RWPE1 (cell line): ENCODE results near the gene ANO3.

Experiments used
- CTCF ChIA-PET: fragments of 350-600 bp; sonication (Branson Sonifier 250); formaldehyde crosslinking; extraction: SDS; loops from one replicate; lab custom pipeline; 2021; lab: Yijun Ruan, JAX
- POLR2A ChIA-PET: fragments of 400-600 bp; formaldehyde crosslinking; extraction: SDS; loops from one replicate; lab custom pipeline; 2020; ENCODE audit warnings: antibody characterized with exemption; ENCODE audit not compliant: low non-redundant PET; lab: Yijun Ruan, JAX
- DNase-seq: peaks from one replicate; pipeline ENCODE4 v3.0.0; 2012; ENCODE audit warnings: low spot score
- H3K27ac ChIP-seq: fragments of 450-650 bp; 2 replicates; pipeline ENCODE4 v1.5.1; 2017
- TF ChIP-seq, protein P1 (sequence below): fragments of 450-650 bp; conservative IDR thresholded peaks from 2 replicates; pipeline ENCODE4 v1.5.1; 2017; ENCODE audit warnings: low read depth, mild to moderate bottlenecking

Gene ANO3

DNA sequence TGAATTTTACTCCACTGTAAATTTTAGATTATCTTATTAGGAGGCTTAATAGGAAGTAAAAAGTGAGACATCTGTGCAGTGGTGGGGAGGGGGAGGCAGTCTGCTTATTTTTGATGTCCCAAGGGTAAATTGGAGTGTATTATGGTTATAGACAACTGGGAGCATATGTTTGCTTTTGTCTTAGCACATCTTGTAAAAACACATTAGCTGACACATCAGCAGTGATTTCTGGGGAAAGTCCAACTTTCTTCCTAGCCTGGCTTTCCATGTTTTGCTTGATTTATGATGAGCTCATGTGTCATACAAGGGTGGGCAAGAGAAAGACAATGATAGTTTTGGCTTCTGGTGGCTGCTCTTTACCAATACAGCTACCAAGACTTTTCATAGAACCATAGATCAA, 4.0 kb downstream of the ANO3 start:
- POLR2A ChIA-PET, result no interaction called here
- DNase-seq, result no peak
- H3K27ac ChIP-seq, result no peak overlapping the region
- TF ChIP-seq, protein P1, sequence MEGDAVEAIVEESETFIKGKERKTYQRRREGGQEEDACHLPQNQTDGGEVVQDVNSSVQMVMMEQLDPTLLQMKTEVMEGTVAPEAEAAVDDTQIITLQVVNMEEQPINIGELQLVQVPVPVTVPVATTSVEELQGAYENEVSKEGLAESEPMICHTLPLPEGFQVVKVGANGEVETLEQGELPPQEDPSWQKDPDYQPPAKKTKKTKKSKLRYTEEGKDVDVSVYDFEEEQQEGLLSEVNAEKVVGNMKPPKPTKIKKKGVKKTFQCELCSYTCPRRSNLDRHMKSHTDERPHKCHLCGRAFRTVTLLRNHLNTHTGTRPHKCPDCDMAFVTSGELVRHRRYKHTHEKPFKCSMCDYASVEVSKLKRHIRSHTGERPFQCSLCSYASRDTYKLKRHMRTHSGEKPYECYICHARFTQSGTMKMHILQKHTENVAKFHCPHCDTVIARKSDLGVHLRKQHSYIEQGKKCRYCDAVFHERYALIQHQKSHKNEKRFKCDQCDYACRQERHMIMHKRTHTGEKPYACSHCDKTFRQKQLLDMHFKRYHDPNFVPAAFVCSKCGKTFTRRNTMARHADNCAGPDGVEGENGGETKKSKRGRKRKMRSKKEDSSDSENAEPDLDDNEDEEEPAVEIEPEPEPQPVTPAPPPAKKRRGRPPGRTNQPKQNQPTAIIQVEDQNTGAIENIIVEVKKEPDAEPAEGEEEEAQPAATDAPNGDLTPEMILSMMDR, result no peak
- CTCF ChIA-PET, result no interaction called here

DNA sequence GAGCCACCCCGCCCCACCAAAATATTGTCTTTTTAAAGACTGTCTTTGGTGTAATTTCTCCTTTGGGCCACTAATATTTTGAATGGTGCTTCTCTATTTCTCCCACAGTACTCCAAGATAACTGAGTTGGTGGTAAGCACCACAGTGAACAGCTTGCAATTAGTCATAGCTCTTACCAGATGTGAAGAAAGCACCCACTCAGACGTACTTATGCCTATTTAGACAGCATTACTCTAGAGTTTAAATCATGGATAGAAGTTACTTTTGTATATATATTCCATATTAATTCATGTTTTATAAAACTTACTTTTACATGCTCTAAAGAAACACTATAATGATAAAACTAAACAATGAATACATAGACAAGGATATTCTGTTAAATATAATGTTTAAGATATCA, 12.7 kb downstream of the ANO3 start:
- ChIA-PET POLR2A (no interaction called here), CTCF (no interaction called here)
- no peak for DNase-seq
- TF ChIP-seq, protein P1, result no peak
- H3K27ac ChIP-seq, result no peak overlapping the region

DNA sequence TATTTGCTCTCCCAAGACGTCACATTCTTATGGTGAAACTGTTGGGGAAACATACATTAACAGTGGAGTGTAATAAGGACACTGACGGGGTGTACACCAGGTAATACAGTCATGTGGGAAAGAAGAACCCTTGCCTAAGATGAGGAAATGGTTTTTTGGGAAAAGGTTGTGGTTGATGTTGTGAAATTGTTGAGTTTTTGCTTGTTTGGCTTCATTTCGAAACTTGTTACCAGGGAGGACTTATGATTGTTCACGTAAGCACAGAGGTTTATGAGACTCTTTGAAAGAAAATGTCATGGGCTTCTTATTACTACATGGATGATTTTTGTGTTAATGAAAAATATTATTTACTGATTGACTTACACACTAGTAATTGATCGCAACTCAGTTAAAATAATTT, 16.8 kb downstream of the ANO3 start:
- CTCF ChIA-PET, result no interaction called here
- POLR2A ChIA-PET, result no interaction called here
- no peak for DNase-seq
- no peak overlapping the region for H3K27ac ChIP-seq
- TF ChIP-seq, protein P1, result no peak

DNA sequence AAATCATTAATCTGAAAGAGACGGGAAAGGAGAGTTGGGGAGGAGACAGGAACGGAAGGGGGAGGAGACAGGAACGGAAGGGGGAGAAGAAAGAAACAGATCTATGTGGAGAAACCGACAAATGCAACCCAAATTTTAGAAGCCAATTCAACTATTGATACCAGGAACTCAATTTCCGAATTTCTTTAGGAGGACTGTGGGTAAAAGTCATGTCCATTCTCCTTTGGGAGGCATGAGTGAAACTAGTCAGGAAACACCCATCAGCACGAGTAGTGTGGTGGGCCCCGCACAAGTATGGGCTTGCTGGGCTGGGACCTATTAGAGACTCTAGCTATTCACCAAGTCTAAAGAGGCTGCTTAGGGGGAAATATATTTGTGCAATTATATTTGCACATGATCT, 18.1 kb downstream of the ANO3 start:
- ChIA-PET POLR2A (no interaction called here), CTCF (no interaction called here)
- no peak for DNase-seq
- TF ChIP-seq, protein P1, result no peak
- no peak overlapping the region for H3K27ac ChIP-seq

DNA sequence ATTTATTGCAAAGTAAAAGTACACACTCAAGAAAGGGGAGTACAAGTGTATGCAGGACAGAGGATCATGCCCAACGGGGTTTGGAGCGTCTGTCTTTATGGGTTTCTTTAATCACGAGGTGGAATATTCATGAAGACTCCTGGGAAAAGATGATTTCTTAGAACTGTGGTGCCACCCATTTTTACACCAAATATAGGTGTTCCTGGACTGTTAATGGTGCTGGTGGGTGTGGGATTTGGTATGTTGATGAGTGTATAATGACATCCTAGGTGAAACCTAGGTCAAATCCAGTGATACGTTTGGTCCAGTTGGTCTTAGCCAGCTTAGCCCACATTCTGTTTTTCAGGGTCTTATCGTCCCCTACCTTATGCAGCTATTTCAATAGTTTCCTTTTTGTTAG, 21.1 kb downstream of the ANO3 start:
- no peak for DNase-seq

DNA sequence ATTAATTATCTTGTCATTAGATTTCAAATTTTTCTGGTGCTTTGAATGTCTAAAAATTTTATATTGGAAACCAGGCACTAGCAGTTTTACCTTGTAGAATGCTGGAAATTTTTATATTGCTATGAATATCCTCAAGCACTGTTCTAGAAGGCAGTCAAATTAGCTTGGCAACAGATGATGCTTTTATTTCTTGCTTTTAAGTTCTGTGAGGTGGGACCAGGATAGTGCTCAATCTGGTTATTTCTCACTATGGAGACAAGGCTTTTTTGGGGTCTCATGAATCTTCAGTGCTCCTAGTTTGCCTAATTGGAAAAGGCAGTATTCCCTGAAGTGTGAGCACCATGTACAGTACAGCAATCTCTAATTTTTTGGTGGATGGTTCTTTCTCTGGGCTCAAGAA, 27.1 kb downstream of the ANO3 start:
- H3K27ac ChIP-seq, result no peak overlapping the region
- TF ChIP-seq, protein P1, result no peak
- ChIA-PET POLR2A (no interaction called here), CTCF (no interaction called here)
- no peak for DNase-seq

More for the DNA sequence above, 21.1 kb downstream of the ANO3 start:
- H3K27ac ChIP-seq, result no peak overlapping the region
- ChIA-PET CTCF (interaction anchor here (0.6 kb wide), 1 partner anchor 740 kb away, joined by 3 read pairs; no protein-coding TSS in a partner anchor), POLR2A (no interaction called here)
- TF ChIP-seq, protein P1, result no peak
